T-cell (primary cell): Measurements from ENCODE around the gene C11orf16. TPM values are rescaled to one million over a fixed set of nuclear protein-coding genes. Genes with fewer than 3 reads are reported as not detected.
"Not testable (repeated sequence)": the region's sequence is repeated elsewhere in the genome, so short reads cannot be mapped to it uniquely, and the experiment has no call there.

Experiments used
- ATAC-seq, 4 experiments: fragments of 200-7000 bp in 3 of 4; fragments of 150-1000 bp in 1 of 4; cut with Tn5 transposase; replicated peaks in 1 of 4; 1 replicate in 3 of 4; 2 replicates in 1 of 4; pipeline ENCODE4 v1.10.0; 2021; ENCODE audit warnings: moderate library complexity in 3 of 4, mild to moderate bottlenecking in 2 of 4, moderate number of reproducible peaks in 1 of 4
- CTCF ChIA-PET, 2 donors: fragments of 300-600 bp; sonication (Branson Sonifier 250); formaldehyde crosslinking; loops; one replicate each; lab custom pipeline; 2022; ENCODE audit warnings: antibody characterized with exemption in 2 of 2; lab: Charles Lee
- POLR2A ChIA-PET, 2 donors: fragments of 300-600 bp; sonication (Branson Sonifier 250); formaldehyde crosslinking; loops; one replicate each; lab custom pipeline; 2022; ENCODE audit warnings: antibody characterized with exemption in 2 of 2; lab: Charles Lee
- DNase-seq, 35 experiments: peaks; one replicate each; pipeline versions ENCODE4 v3.0.0 to v3.0.0-alpha.2; 2013 to 2023
- H3K27ac ChIP-seq: one replicate; pipeline ENCODE4 v1.5.1; 2013; ENCODE audit warnings: low read length
- H3K27me3 ChIP-seq, 2 experiments: replicated peaks in 1 of 2; 1 replicate in 1 of 2; 2 replicates in 1 of 2; pipeline versions ENCODE4 v1.6.1 to v1.7.0; 2013; ENCODE audit warnings: low read length in 1 of 2, mixed read lengths in 1 of 2; ENCODE audit not compliant: control insufficient read depth in 2 of 2, insufficient read depth in 2 of 2; ENCODE audit errors: extremely low read depth in 1 of 2
- H3K36me3 ChIP-seq, 2 donors: 1 replicate in 1 of 2; 2 replicates in 1 of 2; pipeline versions ENCODE4 v1.6.1 to v1.7.0; 2013; ENCODE audit warnings: low read length in 1 of 2; ENCODE audit not compliant: control insufficient read depth in 2 of 2, insufficient read depth in 1 of 2; ENCODE audit errors: extremely low read depth in 1 of 2
- H3K4me1 ChIP-seq, 2 experiments: 1 replicate in 1 of 2; 2 replicates in 1 of 2; pipeline versions ENCODE4 v1.6.1 to v1.7.0; 2013; ENCODE audit warnings: low read length in 2 of 2, mixed read lengths in 1 of 2; ENCODE audit not compliant: insufficient read depth in 2 of 2, control insufficient read depth in 1 of 2; ENCODE audit errors: extremely low read depth in 1 of 2
- H3K4me3 ChIP-seq, 2 donors: 1 replicate in 1 of 2; 2 replicates in 1 of 2; pipeline versions ENCODE4 v1.5.1 to v1.7.0; 2013; ENCODE audit warnings: mild to moderate bottlenecking in 2 of 2, low read length in 1 of 2, moderate library complexity in 1 of 2; ENCODE audit not compliant: control insufficient read depth in 1 of 2; ENCODE audit errors: extremely low read depth in 1 of 2
- H3K9me3 ChIP-seq: 2 replicates; pipeline ENCODE4 v1.7.0; 2013
- H3K27ac Mint-ChIP-seq, 2 donors: one replicate each; pipeline ENCODE4 v1.8.0; 2020 to 2021; ENCODE audit warnings: mild to moderate bottlenecking in 2 of 2, mixed read lengths in 2 of 2
- H3K27me3 Mint-ChIP-seq, 2 donors: one replicate each; pipeline ENCODE4 v1.8.0; 2021 to 2022; ENCODE audit warnings: mixed read lengths in 2 of 2
- H3K36me3 Mint-ChIP-seq: one replicate; pipeline ENCODE4 v1.8.0; 2021; ENCODE audit warnings: mixed read lengths
- H3K4me1 Mint-ChIP-seq, 3 donors: one replicate each; pipeline ENCODE4 v1.8.0; 2020 to 2022; ENCODE audit warnings: mixed read lengths in 3 of 3, mild to moderate bottlenecking in 1 of 3
- H3K4me3 Mint-ChIP-seq, 3 donors: one replicate each; pipeline ENCODE4 v1.8.0; 2020 to 2022; ENCODE audit warnings: mild to moderate bottlenecking in 3 of 3, mixed read lengths in 3 of 3, moderate library complexity in 3 of 3
- H3K9me3 Mint-ChIP-seq, 3 donors: one replicate each; pipeline ENCODE4 v1.8.0; 2020 to 2022; ENCODE audit warnings: mixed read lengths in 3 of 3
- WGBS: methylation state at CpG from one replicate; pipeline ENCODE4 v1.1.5; 2013; ENCODE audit warnings: missing lambda C conversion rate; ENCODE audit not compliant: insufficient coverage; 5-methylcytosine and 5-hydroxymethylcytosine counted together
- total RNA-seq, 35 experiments: library from RNA in 6 of 35; stranded (reverse) in 6 of 35; fragments of 120-200 nt in 1 of 35; gene quantifications; one replicate each; pipeline versions ENCODE4 v1.2.1 to v1.2.4 and lab custom pipeline; 2013 to 2026

C11orf16 gene
- total RNA-seq: not detected
- not detected for total RNA-seq (2013)
- total RNA-seq (lab: John Stamatoyannopoulos, UW): 0 reads per million in 29 experiments

- peaks cover 0 to 6% (median 0%) of the 10 kb centered on the region in 3 donors for H3K4me1 Mint-ChIP-seq
- Histone ChIP-seq H3K4me1 (no peaks in the 10 kb centered on the region), H3K27me3 (no peaks in the 10 kb centered on the region), H3K4me3 (no peak within 1 kb of the TSS), H3K36me3 (no peaks in the 10 kb centered on the region), H3K9me3 (no peaks in the 10 kb centered on the region), H3K27ac (no peak within 1 kb of the TSS)
- WGBS: 81% methylated on average over 5 of the region's 12 CpGs
- POLR2A ChIA-PET: no interaction called here
- CTCF ChIA-PET: no interaction called here
- H3K9me3 Mint-ChIP-seq: no peaks in the 10 kb centered on the region
- ATAC-seq (no peak), DNase-seq (no peak)
- H3K27me3 Mint-ChIP-seq: no peaks in the 10 kb centered on the region
- H3K27ac Mint-ChIP-seq: no peak within 1 kb of the TSS
- H3K36me3 Mint-ChIP-seq: no peaks in the 10 kb centered on the region
- no peak within 1 kb of the TSS for H3K4me3 Mint-ChIP-seq
Measured at GRCh38 chr11:8932564-8933180, at the start of gene C11orf16. C11orf16 (minus strand) TSS chr11:8932947; CDS start chr11:8932308, 639 bp downstream.

- Mint-ChIP-seq H3K27ac (no peak overlapping the region), H3K36me3 (peaks cover 4% of the 10 kb centered on the region), H3K4me1 (no peaks in the 10 kb centered on the region), H3K27me3 (no peaks in the 10 kb centered on the region), H3K9me3 (no peaks in the 10 kb centered on the region), H3K4me3 (no peak overlapping the region)
- no peaks in the 10 kb centered on the region for H3K27me3 ChIP-seq
- no CpG with 5 or more reads among the region's 3 CpGs for WGBS
- no peak for ATAC-seq
- POLR2A ChIA-PET: no interaction called here
- H3K9me3 ChIP-seq: no peaks in the 10 kb centered on the region
- H3K4me1 ChIP-seq: no peaks in the 10 kb centered on the region
- no peak overlapping the region for H3K27ac ChIP-seq
- no peaks in the 10 kb centered on the region for H3K36me3 ChIP-seq
- DNase-seq: no peak
- H3K4me3 ChIP-seq: no peak overlapping the region
- CTCF ChIA-PET: no interaction called here
Measured at GRCh38 chr11:8980485-8980884, 47.7 kb upstream of the C11orf16 start.

- H3K9me3 Mint-ChIP-seq, ATAC-seq, H3K4me3 ChIP-seq, H3K27me3 ChIP-seq, H3K27ac Mint-ChIP-seq, H3K27ac ChIP-seq, POLR2A ChIA-PET, H3K9me3 ChIP-seq, H3K27me3 Mint-ChIP-seq, H3K36me3 Mint-ChIP-seq, H3K4me3 Mint-ChIP-seq, H3K4me1 ChIP-seq, DNase-seq, CTCF ChIA-PET, H3K4me1 Mint-ChIP-seq, H3K36me3 ChIP-seq: not testable (repeated sequence)
- WGBS: no CpG with 5 or more reads among the region's 7 CpGs
Measured at GRCh38 chr11:8979365-8979764, 46.6 kb upstream of the C11orf16 start.

GRCh38 chr11:8973121-8973520 lies 40.4 kb upstream of the C11orf16 start:
- Mint-ChIP-seq H3K9me3 (no peaks in the 10 kb centered on the region), H3K27me3 (no peaks in the 10 kb centered on the region), H3K4me3 (no peak overlapping the region), H3K4me1 (no peaks in the 10 kb centered on the region), H3K36me3 (peaks cover 4% of the 10 kb centered on the region), H3K27ac (no peak overlapping the region)
- DNase-seq (no peak), ATAC-seq (no peak)
- Histone ChIP-seq H3K36me3 (no peaks in the 10 kb centered on the region), H3K4me3 (no peak overlapping the region), H3K4me1 (no peaks in the 10 kb centered on the region), H3K27me3 (no peaks in the 10 kb centered on the region), H3K9me3 (no peaks in the 10 kb centered on the region), H3K27ac (no peak overlapping the region)
- CTCF ChIA-PET: no interaction called here
- POLR2A ChIA-PET: no interaction called here
- WGBS: 58% methylated on average over 2 of the region's 3 CpGs

GRCh38 chr11:8971924-8972316 lies 39.2 kb upstream of the C11orf16 start:
- H3K4me1 Mint-ChIP-seq: no peaks in the 10 kb centered on the region
- no peaks in the 10 kb centered on the region for H3K9me3 Mint-ChIP-seq
- ChIA-PET CTCF (no interaction called here), POLR2A (no interaction called here)
- Histone ChIP-seq H3K4me3 (no peak overlapping the region), H3K36me3 (peaks cover 0 to 4% of the 10 kb centered on the region in 2 donors), H3K27me3 (no peaks in the 10 kb centered on the region), H3K9me3 (no peaks in the 10 kb centered on the region), H3K4me1 (no peaks in the 10 kb centered on the region), H3K27ac (no peak overlapping the region)
- no peaks in the 10 kb centered on the region for H3K27me3 Mint-ChIP-seq
- H3K36me3 Mint-ChIP-seq: peaks cover 4% of the 10 kb centered on the region
- ATAC-seq (no peak), DNase-seq (no peak)
- WGBS: no CpG with 5 or more reads among the region's 1 CpG
- no peak overlapping the region for H3K27ac Mint-ChIP-seq
- no peak overlapping the region for H3K4me3 Mint-ChIP-seq

- H3K4me3 Mint-ChIP-seq: no peak overlapping the region
- ChIA-PET POLR2A (no interaction called here), CTCF (no interaction called here)
- Histone ChIP-seq H3K27ac (no peak overlapping the region), H3K4me3 (no peak overlapping the region), H3K27me3 (no peaks in the 10 kb centered on the region), H3K4me1 (no peaks in the 10 kb centered on the region), H3K36me3 (peaks cover 0 to 4% of the 10 kb centered on the region in 2 donors), H3K9me3 (no peaks in the 10 kb centered on the region)
- no peaks in the 10 kb centered on the region for H3K9me3 Mint-ChIP-seq
- no peak for ATAC-seq
- 89% methylated on average over 1 of the region's 2 CpGs for WGBS
- H3K36me3 Mint-ChIP-seq: peaks cover 4% of the 10 kb centered on the region
- DNase-seq: no peak
- peaks cover 0 to 2% (median 0%) of the 10 kb centered on the region in 3 donors for H3K4me1 Mint-ChIP-seq
- H3K27me3 Mint-ChIP-seq: no peaks in the 10 kb centered on the region
- no peak overlapping the region for H3K27ac Mint-ChIP-seq
Measured at GRCh38 chr11:8971196-8971923, 38.6 kb upstream of the C11orf16 start.
